MV-4-11 (cell line): ENCODE data around the gene FAM171A2.
"Not testable (repeated sequence)": the region's sequence is repeated elsewhere in the genome, so short reads cannot be mapped to it uniquely, and the experiment has no call there.

Experiments used
- DNase-seq: peaks from one replicate; lab custom pipeline; 2025; lab: John Stamatoyannopoulos, UW

The FAM171A2 gene

GRCh38 chr17:44345454-44346026 lies 18.1 kb downstream of the FAM171A2 start:
- peak; percentile 57 for DNase-seq

GRCh38 chr17:44344939-44345453 lies 18.7 kb downstream of the FAM171A2 start, which contains the start of gene GRN:
Gene GRN, plus strand, starts transcription at chr17:44345302. Its CDS starts 3,863 bp downstream, at chr17:44349165.
- peak; percentile 98 for DNase-seq

GRCh38 chr17:44343510-44344209 lies 20.0 kb downstream of the FAM171A2 start:
- DNase-seq = no peak

DNA sequence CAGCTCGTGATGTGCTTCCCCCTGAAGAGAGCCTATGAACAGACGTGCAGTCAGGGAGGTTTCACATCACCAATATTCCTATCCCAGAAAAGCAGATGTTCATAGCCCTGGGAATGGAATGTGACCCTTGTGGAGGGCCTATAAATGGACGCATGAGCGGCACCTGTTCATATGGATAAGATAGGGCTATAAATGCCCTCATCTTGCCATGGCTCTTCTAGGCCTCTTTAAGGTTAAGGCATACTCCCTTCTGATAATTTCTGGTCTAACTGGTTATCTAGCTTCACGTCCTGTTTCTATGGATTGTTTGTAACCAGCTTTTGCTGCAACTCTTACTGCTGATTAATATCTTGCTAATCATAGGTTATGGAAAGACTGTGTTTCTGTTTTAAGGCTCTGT lies 23.1 kb downstream of the FAM171A2 start:
- not testable (repeated sequence) for DNase-seq

- no peak for DNase-seq
These were observed 25.0 kb downstream of the FAM171A2 start for GRCh38 chr17:44338702-44339101.

GRCh38 chr17:44335968-44336367 lies 27.7 kb downstream of the FAM171A2 start:
- DNase-seq = no peak

GRCh38 chr17:44335564-44335963 lies 28.1 kb downstream of the FAM171A2 start:
- no peak for DNase-seq

DNA sequence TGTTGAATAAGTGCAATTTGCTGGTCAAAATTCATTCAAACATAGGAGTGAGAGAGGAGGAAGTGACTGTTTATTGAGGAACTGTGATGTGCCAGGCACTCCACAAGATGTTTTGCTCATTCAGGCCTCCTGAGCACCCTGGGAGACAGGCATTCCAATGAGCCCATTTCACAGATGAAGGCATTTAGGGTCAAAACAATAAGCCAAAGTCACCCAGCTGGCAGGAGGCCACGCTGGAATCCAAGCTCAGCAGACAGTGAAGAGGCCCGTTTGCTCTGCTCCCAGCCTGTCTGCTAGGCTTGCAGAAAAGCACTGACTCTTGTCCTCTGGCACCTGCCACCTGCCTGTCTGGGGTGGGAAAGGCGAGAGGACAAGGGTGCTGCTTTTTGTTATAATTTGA lies 28.9 kb downstream of the FAM171A2 start:
- peak; percentile 64 for DNase-seq

- no peak for DNase-seq
These were observed 29.3 kb downstream of the FAM171A2 start for GRCh38 chr17:44334315-44334714.

DNA sequence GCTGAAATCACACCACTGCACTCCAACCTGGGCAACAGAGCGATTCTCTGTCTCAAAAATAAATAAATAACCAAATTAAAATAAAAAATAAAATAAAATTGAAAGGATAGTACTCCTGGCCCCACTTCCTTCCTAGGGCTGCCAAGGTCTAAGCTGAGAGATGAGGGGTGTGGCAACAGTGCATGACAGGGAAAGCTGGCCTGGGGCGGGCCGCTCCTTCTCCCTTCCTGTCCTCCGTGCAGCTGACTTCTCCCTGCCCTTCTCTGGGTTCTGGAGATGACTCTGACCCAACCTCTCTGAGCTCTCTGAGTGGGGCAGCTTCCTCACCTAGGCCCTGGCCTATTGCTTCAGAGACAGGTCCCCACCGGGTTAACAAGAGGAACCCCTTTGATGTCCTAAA lies 30.3 kb downstream of the FAM171A2 start:
- peak; percentile 52 for DNase-seq

GRCh38 chr17:44331249-44331760 lies 32.3 kb downstream of the FAM171A2 start:
- peak; percentile 78 for DNase-seq

DNA sequence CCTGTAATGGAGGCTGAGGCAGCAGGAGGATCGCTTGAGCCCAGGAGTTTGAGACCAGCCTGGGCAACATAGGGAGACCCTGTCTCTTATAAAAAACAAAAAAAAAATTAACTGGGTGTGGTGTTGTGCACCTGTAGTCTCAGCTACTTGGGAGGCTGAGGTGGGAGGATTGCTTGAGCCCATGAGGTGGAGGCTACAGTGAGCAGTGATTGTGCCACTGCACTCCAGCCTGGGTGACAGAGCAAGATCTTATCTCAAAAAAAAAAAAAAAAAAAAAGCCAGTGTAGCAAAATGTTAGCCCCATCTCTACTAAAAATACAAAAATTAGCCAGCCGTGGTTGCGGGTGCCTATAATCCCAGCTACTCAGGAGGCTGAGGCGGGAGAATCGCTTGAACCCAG lies 33.4 kb downstream of the FAM171A2 start:
- not testable (repeated sequence) for DNase-seq

DNA sequence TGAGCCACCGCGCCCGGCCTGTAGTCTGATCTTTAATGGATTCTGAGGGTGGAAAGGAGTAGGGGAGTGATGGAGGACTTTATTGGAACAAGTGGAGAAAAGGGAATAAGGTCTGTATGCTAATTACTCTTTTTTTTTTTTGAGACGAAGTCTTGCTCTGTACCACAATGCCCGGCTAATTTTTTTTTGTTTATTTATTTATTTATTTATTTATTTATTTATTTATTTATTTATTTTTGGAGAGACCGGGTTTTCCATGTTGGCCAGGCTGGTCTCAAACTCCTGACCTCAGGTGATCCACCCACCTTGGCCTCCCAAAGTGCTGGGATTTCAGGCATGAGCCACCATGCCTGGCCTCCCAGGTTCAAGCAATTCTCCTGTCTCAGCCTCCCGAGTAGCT lies 34.1 kb downstream of the FAM171A2 start:
- DNase-seq = not testable (repeated sequence)

DNA sequence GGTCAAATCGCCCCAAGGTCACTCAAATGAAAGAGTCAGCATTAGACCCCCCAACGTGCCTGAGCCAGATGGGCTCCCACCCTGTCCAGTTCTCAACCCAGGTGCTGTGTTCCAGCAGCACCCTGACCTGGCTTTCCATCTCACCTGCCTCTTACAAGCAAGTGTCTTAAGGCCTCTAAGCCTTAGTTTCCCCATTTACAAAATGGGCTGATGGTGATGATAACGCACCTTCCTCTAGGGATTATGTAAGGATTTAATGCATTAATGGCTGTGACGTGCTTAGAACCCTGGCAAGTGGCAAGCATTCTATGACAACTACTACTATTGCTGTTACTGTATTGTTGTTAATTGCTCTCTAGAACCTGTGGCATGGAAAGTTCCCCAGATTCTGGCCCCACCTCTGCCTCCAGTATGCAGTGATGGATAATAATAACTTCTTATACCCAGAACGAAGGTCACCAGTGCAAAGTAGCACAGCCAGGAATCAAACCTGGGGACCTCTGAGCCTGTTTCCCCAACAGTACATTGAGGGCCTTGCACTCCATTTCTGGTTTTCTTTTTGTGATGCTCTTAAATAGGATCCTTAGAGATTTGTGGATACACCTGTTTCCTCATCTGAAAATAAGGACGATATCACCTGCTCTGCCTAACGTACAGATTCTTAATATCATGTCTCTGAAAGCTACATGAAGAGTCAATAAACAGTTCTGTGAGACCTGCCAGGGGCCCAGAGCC lies 35.8 kb downstream of the FAM171A2 start:
- DNase-seq = no peak

DNA sequence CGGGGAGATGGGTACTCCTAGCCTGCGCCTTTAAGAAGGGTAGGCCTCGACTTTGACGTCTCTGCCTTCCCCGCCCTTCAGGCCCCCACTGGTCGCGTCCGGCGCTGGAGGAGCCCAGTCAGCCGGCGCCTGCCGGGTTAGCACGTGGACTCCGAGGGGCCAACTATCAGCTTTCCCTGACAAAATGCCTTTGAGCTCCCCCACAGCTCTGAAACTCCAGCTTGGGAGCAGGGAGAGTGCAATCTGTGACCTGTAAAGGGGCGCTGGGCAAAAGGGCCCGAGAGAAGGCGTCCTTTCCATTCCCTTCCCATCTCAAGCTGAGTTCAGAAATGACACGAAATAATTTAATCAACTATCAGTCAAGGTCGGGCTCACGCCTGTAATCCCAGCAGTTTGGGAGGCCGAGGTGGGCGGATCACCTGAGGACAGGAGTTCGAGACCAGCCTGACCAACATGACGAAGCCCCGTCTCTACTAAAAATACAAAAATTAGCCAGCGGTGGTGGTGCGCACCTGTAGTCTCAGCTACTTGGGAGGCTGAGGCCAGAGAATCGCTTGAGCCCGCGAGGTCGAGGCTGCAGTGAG lies 36.7 kb downstream of the FAM171A2 start:
- peak; percentile 94 for DNase-seq

- DNase-seq = peak; percentile 87
These were observed 38.9 kb downstream of the FAM171A2 start, which contains the start of gene SLC25A39 for GRCh38 chr17:44324571-44325275. Gene SLC25A39, minus strand, starts transcription at chr17:44324823. Its CDS starts 1,261 bp downstream, at chr17:44323562.

- DNase-seq = no peak
These were observed 39.5 kb downstream of the FAM171A2 start for GRCh38 chr17:44324092-44324570.

DNA sequence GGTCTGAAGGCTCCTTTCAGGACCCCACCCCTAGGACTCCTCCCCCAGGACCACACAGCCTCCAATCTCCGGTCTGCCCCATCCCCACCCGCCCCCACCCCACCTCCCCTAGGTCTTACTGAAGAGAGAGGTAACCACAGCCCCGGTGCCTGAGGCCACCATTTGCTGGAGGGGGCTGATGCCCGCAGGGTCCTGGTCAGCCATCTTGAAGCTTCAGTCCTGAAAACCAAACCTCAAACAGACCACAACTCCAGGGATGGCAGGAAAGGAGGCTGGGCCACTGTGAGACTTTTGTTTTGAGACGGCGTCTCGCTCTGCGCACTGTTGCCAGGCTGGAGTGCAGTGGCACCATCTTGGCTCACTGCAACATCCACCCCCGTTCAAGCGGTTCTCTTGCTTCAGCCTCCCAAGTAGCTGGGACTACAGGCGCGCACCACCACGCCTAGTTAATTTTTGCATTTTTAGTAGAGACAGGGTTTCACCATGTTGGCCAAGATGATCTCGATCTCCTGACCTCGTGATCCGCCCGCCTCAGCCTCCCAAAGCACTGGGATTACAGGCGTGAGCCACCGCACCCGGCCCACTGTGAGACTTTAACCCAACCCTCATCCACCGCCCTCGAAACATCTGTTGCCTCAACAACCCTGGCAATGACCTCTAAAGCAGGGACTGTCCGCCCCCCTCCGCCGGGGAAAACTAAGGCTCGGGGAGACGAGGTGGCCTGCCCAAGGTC lies 40.1 kb downstream of the FAM171A2 start:
- no peak for DNase-seq

DNA sequence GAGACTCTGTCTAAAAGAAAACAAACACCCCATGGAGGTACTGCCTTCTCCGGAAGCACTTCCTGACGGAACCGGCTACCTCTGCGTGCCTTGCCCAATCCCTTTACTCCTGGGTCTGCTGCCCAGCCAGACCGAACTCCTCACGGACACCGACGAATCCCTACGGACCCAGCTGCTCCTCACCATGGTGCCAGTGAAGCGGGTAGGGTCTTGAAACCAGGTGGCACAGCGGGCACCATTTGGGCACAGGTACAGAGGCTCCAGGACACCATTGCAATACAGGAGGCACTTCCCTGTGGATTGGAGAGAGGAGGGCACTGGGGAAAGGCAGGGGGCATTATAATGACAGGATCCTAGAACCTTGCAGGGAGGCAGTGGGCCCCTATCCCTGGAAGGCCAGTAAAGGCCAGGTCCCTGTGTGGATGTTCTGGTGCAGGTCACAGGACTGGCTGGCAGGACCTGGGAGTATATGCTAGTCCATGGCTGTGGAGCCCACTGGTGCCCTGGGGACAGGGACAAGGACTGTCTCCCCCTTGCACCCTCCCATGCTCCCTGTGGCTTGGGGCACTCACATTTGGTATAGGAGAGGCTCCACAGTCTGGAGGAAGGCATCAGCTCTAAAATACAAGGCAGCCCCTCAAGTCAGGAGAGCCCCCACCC lies 41.3 kb downstream of the FAM171A2 start:
- no peak for DNase-seq
